ENCODE data around the gene ST3GAL3. TPM values are rescaled to one million over a fixed set of nuclear protein-coding genes. Genes with fewer than 3 reads are reported as not detected.

Gene ST3GAL3
- total RNA-seq, 1 donor from 2014 or later: 24.2 TPM

- DNase-seq (no peak), ATAC-seq (ENCODE audit: poor library complexity) (no peak)
- intact Hi-C loops (cut with DNase I): no loop called here
Measured at GRCh38 chr1:43856188-43856587, 148.9 kb downstream of the ST3GAL3 start.

DNA sequence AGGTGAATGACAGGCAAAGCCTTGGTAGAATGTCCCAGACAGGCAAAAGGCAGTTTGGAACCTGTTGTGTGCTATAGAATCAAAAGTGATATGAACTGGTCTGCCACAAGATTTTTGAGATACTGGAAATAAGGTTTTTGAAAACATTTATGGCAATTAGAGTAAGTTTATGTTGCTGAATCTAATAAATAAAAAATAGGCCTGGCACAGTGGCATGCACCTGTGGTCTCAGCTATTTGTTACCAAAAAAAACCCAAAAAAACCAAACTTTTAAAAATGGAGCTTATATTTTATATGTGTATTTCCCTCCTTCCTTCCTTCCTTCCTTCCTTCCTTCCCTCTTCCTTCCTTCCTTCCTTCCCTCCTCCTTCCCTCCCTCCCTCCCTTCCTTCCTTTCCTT is 149.8 kb downstream of the ST3GAL3 start:
- intact Hi-C loops (cut with DNase I): no loop called here
- no peak for ATAC-seq (ENCODE audit: poor library complexity)
- DNase-seq: no peak

DNA sequence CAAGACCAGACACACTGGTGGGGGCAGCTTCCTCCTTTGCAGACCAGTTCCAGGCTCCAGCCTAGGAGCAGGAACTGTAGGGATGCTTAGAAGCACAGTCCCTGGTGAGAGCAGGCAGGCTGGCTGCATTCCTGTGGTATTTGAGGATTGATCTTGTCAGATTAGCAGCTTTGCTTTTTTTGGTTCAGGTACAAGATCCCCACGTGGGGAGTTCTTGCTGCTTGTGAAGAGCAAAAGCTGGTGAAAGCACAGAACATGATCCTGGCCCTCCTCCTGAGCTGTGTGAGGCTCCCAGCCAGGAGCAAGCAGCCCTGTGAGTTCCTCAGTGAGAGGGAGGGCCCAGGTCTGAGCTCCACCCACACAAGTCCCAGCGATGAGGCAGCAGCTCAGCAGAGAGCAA is 151.0 kb downstream of the ST3GAL3 start:
- intact Hi-C loops (cut with DNase I): no loop called here
- DNase-seq: peak; percentile 62
- ATAC-seq (ENCODE audit: poor library complexity): peak; percentile 81

DNA sequence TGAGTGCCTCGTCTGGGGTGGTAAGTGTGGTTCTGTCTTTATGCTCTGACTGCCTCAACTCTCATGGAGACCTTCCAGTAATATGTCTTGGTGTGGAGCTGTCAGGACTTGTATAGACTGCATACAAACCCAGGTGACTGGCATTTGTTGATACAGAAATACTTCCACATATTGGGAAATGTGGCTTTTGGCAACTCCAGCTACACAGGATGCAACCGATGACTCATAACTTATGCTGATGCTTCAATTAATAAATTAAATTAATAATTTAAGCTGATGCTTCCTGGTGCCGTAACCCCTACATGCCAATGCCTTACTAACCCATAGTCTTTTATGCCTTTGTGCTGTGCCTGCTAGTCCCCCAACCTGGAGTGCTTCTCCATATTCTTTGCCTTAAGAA is 154.0 kb downstream of the ST3GAL3 start:
- no peak for DNase-seq
- intact Hi-C loops (cut with DNase I): no loop called here
- ATAC-seq (ENCODE audit: poor library complexity): no peak

DNA sequence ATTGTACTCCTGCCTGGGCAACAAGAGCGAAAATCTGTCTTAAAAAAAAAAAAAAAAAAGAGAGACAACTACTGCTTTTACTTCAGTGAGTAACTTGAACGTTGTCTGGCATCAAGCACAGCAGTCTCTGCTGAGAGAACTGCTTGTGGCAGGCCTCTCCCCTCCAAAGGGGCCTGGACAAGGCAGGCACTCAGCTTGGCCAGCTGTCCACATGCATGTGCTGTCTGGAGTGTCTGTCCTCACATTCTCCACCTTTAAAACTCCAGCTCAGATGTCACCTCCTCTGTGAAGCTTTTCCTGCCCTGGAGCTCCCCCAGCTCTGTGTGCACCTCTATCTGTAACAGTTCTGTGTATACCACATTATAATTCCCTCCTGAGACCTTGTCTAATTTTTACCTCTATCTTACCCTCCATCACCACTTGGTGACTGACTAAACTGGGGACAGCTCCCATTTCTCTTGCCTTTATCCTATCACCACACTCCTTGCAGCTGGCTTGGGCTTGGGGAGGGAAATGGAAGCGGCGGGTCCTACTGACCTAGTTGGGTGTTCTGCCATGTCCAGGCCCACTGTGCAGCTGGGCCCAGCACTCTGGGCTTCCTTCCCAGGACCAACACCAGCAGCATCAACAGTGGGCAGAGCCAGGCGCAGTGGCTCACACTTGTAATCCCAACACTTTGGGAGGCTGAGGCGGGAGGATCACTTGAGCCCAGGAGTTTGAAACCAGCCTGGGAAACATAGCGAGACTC is 154.8 kb downstream of the ST3GAL3 start:
- no peak for DNase-seq
- ATAC-seq (ENCODE audit: poor library complexity): peak; percentile 78
- intact Hi-C loops (cut with DNase I): no loop called here

DNA sequence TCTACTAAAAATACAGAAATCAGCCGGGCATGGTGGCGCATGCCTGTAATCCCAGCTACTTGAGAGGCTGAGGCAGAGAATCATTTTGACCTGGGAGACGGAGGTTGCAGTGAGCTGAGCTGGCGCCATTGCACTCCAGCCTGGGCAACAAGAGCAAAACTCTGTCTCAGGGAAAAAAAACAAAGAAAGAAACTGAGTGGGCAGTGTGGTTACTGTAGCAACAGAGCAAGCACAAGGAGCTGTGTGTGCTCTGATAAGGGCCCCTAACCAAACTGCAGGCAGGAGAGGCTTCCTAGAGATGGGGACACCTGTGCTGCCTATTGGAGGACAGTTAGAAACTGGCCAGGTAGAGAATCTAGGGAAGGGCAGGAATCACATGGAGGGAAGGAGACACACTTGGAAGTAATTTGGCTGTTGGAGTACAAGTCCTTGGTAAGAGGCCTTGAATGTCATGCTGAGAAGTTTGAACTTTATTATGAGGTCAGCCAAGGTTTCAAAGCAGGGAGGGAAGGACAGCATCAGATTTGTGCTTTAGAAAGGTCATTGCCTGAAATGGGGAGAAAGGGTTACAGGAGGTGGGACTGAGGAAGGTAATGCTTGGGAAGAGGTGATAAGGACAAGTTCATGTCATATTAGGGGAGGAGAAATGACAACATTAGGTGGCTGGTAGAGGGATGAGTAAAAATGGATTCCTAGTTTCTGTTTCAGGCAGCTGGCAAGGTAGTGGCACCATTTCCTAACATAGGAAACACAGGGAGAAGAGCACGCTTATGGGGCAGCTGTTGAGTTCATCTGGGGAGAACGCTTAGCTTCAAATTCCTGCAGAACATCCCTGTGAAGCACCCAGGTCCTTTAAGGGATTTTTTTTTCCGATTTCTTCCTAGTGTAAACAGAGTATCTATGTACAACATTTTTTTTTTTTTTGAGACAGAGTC is 157.0 kb downstream of the ST3GAL3 start:
- DNase-seq: no peak
- intact Hi-C loops (cut with DNase I): no loop called here
- no peak for ATAC-seq (ENCODE audit: poor library complexity)

- intact Hi-C loops (cut with DNase I): no loop called here
- ATAC-seq (ENCODE audit: poor library complexity): no peak
Measured at GRCh38 chr1:43866201-43866600, 158.9 kb downstream of the ST3GAL3 start.

GRCh38 chr1:43867976-43868740 is 160.8 kb downstream of the ST3GAL3 start:
- ATAC-seq (ENCODE audit: poor library complexity): no peak

More at GRCh38 chr1:43866201-43866600, 158.9 kb downstream of the ST3GAL3 start:
- DNase-seq: no peak

GRCh38 chr1:43868741-43869067 is 161.4 kb downstream of the ST3GAL3 start:
- ATAC-seq (ENCODE audit: poor library complexity) (peak; percentile 90), DNase-seq (no peak)
- intact Hi-C loops (cut with DNase I): no loop called here

More at GRCh38 chr1:43867976-43868740, 160.8 kb downstream of the ST3GAL3 start:
- no peak for DNase-seq
- intact Hi-C loops (cut with DNase I): no loop called here

- intact Hi-C loops (cut with DNase I): no loop called here
- ATAC-seq (ENCODE audit: poor library complexity) (no peak), DNase-seq (no peak)
Measured at GRCh38 chr1:43870306-43870705, 163.0 kb downstream of the ST3GAL3 start.

DNA sequence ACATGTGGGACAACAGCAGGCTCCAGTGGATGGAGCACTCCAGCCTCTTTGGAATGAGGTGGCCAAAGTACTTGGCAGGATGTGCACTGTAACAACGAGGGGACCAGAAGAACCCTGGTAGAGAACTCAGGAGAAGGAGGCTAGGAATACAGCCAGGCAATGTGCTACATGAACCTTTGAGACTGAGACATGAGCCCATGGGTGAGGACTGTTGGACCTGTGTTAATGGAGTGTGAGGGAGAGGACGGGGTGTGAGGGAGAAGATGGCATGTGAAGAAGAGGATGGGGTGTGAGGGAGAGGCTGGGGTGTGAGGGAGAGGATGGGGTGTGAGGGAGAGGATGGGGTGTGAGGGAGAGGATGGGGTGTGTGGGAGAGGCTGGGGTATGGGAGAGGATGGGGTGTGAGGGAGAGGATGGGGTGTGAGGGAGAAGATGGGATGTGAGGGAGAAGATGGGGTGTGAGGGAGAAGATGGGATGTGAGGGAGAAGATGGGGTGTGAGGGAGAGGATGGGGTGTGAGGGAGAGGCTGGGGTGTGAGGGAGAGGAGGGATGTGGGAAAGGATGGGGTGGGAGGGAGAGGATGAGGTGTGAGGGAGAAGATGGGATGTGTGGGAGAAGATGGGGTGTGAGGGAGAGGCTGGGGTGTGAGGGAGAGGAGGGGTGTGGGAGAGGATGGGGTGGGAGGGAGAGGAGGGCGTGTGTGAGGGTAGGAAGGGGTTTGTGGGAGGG is 164.0 kb downstream of the ST3GAL3 start:
- ATAC-seq (ENCODE audit: poor library complexity) (no peak), DNase-seq (no peak)
- intact Hi-C loops (cut with DNase I): no loop called here

- DNase-seq (no peak), ATAC-seq (ENCODE audit: poor library complexity) (no peak)
- intact Hi-C loops (cut with DNase I): no loop called here
Measured at GRCh38 chr1:43872280-43872679, 164.9 kb downstream of the ST3GAL3 start.

DNA sequence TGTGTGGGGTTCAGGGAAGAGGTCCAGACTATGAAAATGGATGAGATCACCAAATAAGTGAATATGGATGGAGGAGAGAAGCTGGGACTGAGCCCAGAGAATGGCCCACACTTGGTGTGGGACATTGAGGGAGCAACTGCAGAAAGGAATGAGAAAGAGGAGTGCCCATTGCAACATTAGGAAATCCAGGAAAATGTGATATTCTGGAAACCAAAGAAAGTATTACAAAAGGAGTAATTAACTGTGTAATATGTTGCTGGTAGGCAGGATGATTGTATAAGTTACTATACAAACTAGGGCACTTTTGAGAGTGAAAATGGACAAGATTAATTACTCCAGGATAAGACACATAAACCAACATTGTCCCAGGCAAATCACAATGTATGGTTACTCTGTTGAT is 166.5 kb downstream of the ST3GAL3 start:
- ATAC-seq (ENCODE audit: poor library complexity): no peak
- intact Hi-C loops (cut with DNase I): no loop called here
- no peak for DNase-seq

GRCh38 chr1:43874716-43875115 is 167.4 kb downstream of the ST3GAL3 start:
- DNase-seq: no peak
- intact Hi-C loops (cut with DNase I): no loop called here
- ATAC-seq (ENCODE audit: poor library complexity): no peak

- ATAC-seq (ENCODE audit: poor library complexity) (no peak), DNase-seq (no peak)
- intact Hi-C loops (cut with DNase I): no loop called here
Measured at GRCh38 chr1:43875331-43875730, 168.0 kb downstream of the ST3GAL3 start.

GRCh38 chr1:43877101-43877500 is 169.8 kb downstream of the ST3GAL3 start:
- DNase-seq: no peak
- intact Hi-C loops (cut with DNase I): no loop called here
- no peak for ATAC-seq (ENCODE audit: poor library complexity)

- DNase-seq (no peak), ATAC-seq (ENCODE audit: poor library complexity) (no peak)
- intact Hi-C loops (cut with DNase I): no loop called here
Measured at GRCh38 chr1:43878440-43878839, 171.1 kb downstream of the ST3GAL3 start.

- ATAC-seq (ENCODE audit: poor library complexity) (no peak), DNase-seq (no peak)
- intact Hi-C loops (cut with DNase I): no loop called here
Measured at GRCh38 chr1:43878854-43879253, 171.5 kb downstream of the ST3GAL3 start.

DNA sequence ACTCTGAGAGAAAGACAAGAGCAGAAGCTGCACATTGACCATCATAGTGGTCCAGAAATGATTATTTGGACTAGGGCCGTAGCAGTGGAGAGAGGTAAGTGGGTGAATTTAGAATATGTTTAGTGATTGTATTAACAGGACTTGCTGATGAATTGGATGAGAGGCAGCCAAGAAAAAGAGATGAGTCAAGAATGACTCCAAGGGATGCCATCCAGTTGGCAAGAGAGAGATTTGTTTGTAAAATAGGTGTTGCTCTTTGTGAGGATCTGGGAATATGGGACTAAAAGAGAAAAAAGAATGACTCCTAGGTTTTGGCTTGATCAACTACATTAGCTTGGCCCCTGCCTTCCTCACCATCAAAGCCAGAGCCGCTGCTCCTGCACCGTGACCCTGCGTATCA is 172.1 kb downstream of the ST3GAL3 start:
- intact Hi-C loops (cut with DNase I): no loop called here
- ATAC-seq (ENCODE audit: poor library complexity) (no peak), DNase-seq (no peak)
